ENCODE results near the gene RUFY1.
"Not testable (repeated sequence)": the region's sequence is repeated elsewhere in the genome, so short reads cannot be mapped to it uniquely, and the experiment has no call there.

RUFY1 gene

GRCh38 chr5:179553006-179553405 is 2.7 kb downstream of the RUFY1 start:
- no peak for DNase-seq (ENCODE audit: low read depth)
- no peak for TF ChIP-seq CTCF (IDR thresholded peaks at IDR 0.05; ENCODE audit: insufficient read depth, low read depth, low read length, missing control alignments)
- H3K4me3 ChIP-seq (ENCODE audit: low read depth, low read length) = no peak overlapping the region

- H3K4me3 ChIP-seq (ENCODE audit: low read depth, low read length) = no peak overlapping the region
- DNase-seq (ENCODE audit: low read depth) = no peak
- TF ChIP-seq CTCF (IDR thresholded peaks at IDR 0.05; ENCODE audit: insufficient read depth, low read depth, low read length, missing control alignments) = no peak
Observed at GRCh38 chr5:179553875-179554274, 3.5 kb downstream of the RUFY1 start.

DNA sequence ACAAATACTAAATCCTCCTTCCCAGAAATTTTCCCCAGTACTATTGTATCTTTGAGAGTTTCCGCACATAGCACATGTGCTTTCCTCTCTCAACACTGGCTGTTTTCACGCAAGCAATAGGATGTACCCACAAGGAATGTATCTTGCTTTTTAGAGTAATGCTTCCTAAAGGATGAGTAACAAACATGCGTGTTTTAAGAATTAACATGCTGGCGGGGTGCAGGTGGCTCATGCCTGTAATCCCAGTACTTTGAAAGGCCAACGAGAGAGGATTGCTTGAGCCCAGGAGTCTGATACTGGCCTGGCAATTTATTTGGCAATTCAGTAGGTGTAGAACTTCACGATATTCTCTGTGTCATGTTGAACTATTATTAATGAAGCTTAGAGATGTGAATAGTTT is 4.6 kb downstream of the RUFY1 start:
- DNase-seq (ENCODE audit: low read depth) = no peak
- no peak for TF ChIP-seq CTCF (IDR thresholded peaks at IDR 0.05; ENCODE audit: insufficient read depth, low read depth, low read length, missing control alignments)
- H3K4me3 ChIP-seq (ENCODE audit: low read depth, low read length) = no peak overlapping the region

DNA sequence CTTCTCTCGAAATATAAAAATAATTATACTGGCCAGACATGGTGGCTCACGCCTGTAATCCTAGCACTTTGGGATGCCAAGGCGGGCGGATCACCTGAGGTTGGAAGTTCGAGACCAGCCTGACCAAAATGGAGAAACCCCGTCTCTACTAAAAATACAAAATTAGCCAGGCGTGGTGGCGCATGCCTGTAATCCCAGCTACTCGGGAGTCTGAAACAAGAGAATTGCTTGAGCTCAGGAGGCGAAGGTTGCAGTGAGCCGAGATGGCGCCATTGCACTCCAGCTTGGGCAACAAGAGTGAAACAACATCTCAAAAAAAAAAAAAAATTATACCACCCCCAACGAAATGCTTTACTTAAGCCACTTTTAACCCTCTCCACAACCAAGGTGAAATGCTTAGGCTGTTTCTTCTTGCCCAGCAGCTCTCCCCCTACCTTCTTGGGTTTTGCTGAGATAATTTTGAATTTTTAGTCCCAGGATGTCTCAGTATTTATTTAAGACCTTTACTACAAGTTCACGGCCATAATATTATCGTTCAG is 8.0 kb downstream of the RUFY1 start:
- peak overlapping the region; percentile 59; the same call in 1 of the 2 replicates for H3K4me3 ChIP-seq (ENCODE audit: low read depth, low read length)

DNA sequence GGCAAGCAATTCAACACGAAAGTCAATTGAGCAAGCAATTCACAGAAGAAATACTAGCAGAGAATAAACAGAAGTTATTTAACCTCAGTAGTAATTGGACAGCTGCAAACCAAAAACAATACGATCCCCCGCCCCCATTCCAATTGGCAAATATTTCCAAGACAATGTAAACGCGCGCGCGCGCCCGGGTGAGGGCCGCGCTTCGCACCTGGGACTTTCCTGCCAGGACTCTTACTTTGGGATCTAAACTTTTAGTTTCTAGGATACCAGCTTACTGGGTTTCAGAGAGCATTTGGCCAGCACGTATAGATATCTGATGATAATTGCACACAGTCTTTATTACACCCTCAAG is 8.6 kb downstream of the RUFY1 start:
- peak overlapping the region; percentile 59 for H3K4me3 ChIP-seq (ENCODE audit: low read depth, low read length)
- no peak for DNase-seq (ENCODE audit: low read depth)
- no peak for TF ChIP-seq CTCF (IDR thresholded peaks at IDR 0.05; ENCODE audit: insufficient read depth, low read depth, low read length, missing control alignments)

More for the DNA sequence above, 8.0 kb downstream of the RUFY1 start:
- DNase-seq (ENCODE audit: low read depth) = not testable (repeated sequence)

- H3K4me3 ChIP-seq (ENCODE audit: low read depth, low read length) = peak overlapping the region; percentile 59
- peak; percentile 90 for DNase-seq (ENCODE audit: low read depth)
- TF ChIP-seq CTCF (IDR thresholded peaks at IDR 0.05; ENCODE audit: insufficient read depth, low read depth, low read length, missing control alignments) = no peak
Observed at GRCh38 chr5:179559284-179560252, 9.2 kb downstream of the RUFY1 start.

- TF ChIP-seq CTCF (IDR thresholded peaks at IDR 0.05; ENCODE audit: insufficient read depth, low read depth, low read length, missing control alignments) = no peak
- DNase-seq (ENCODE audit: low read depth) = no peak
- H3K4me3 ChIP-seq (ENCODE audit: low read depth, low read length) = no peak overlapping the region
Observed at GRCh38 chr5:179564526-179564925, 14.2 kb downstream of the RUFY1 start.

Data from GM12865 (cell line).